WTC11 (cell line): Measurements from ENCODE around the gene ENHO. TPM values are rescaled to one million over a fixed set of nuclear protein-coding genes. Genes with fewer than 3 reads are reported as not detected.

ENCODE experiments used
- ATAC-seq: fragments of 200-7000 bp; cut with Tn5 transposase; 2 replicates; pipeline ENCODE4 v1.10.0; 2021; ENCODE audit warnings: mild to moderate bottlenecking, moderate library complexity
- CTCF ChIA-PET: fragments of 300-600 bp; sonication (Branson Sonifier 250); formaldehyde crosslinking; loops from one replicate; lab custom pipeline; 2021; ENCODE audit warnings: antibody characterized with exemption; lab: Charles Lee
- POLR2A ChIA-PET: fragments of 350-600 bp; sonication (Branson Sonifier 250); formaldehyde crosslinking; loops from one replicate; lab custom pipeline; 2021; ENCODE audit warnings: antibody characterized with exemption; lab: Charles Lee
- DNase-seq: peaks from one replicate; pipeline ENCODE4 v3.0.0; 2021; ENCODE audit warnings: low spot score
- H3K27ac Mint-ChIP-seq: 2 replicates; pipeline ENCODE4 v1.8.0; 2021; ENCODE audit warnings: mixed read lengths
- H3K27me3 Mint-ChIP-seq: 2 replicates; pipeline ENCODE4 v1.8.0; 2021; ENCODE audit warnings: low read depth, mild to moderate bottlenecking, moderate library complexity, mixed read lengths
- H3K36me3 Mint-ChIP-seq: 2 replicates; pipeline ENCODE4 v1.8.0; 2021; ENCODE audit warnings: mixed read lengths
- H3K4me1 Mint-ChIP-seq: 2 replicates; pipeline ENCODE4 v1.8.0; 2022; ENCODE audit warnings: mixed read lengths
- H3K4me3 Mint-ChIP-seq: 2 replicates; pipeline ENCODE4 v1.8.0; 2021; ENCODE audit warnings: mild to moderate bottlenecking, moderate library complexity, mixed read lengths
- H3K9me3 Mint-ChIP-seq: 2 replicates; pipeline ENCODE4 v1.8.0; 2021; ENCODE audit warnings: mixed read lengths
- ATF1 ChIP-seq: sonication (generic); formaldehyde crosslinking; IDR thresholded peaks from 2 replicates; pipeline ENCODE4 v1.8.1; 2023; ENCODE audit warnings: mild to moderate bottlenecking, moderate library complexity, missing genetic modification reagents
- CBFB ChIP-seq: sonication (generic); formaldehyde crosslinking; IDR thresholded peaks from 2 replicates; pipeline ENCODE4 v1.8.1; 2022; ENCODE audit warnings: mild to moderate bottlenecking, low read depth, missing genetic modification reagents
- FOXJ3 ChIP-seq: sonication (generic); formaldehyde crosslinking; IDR thresholded peaks from 2 replicates; pipeline ENCODE4 v1.9.0; 2021; ENCODE audit warnings: missing genetic modification reagents, mild to moderate bottlenecking, borderline replicate concordance
- HMGA2 ChIP-seq: fragments of 250-450 bp; sonication (Bioruptor Pico); IDR thresholded peaks from 2 replicates; pipeline ENCODE4 v1.4.0; 2021; ENCODE audit warnings: mild to moderate bottlenecking, moderate library complexity
- KAT7 ChIP-seq: sonication (generic); formaldehyde crosslinking; IDR thresholded peaks from 2 replicates; pipeline ENCODE4 v1.8.1; 2023; ENCODE audit warnings: missing genetic modification reagents, mild to moderate bottlenecking, borderline replicate concordance
- NFATC4 ChIP-seq: fragments of 250-450 bp; sonication (Bioruptor Pico); IDR thresholded peaks from 2 replicates; pipeline ENCODE4 v1.9.0; 2021; ENCODE audit warnings: mild to moderate bottlenecking
- PRRX2 ChIP-seq: fragments of 250-450 bp; sonication (Bioruptor Pico); IDR thresholded peaks from 2 replicates; pipeline ENCODE4 v1.8.0; 2021; ENCODE audit warnings: mild to moderate bottlenecking
- RELA ChIP-seq: sonication (generic); formaldehyde crosslinking; IDR thresholded peaks from 2 replicates; pipeline ENCODE4 v1.8.1; 2022; ENCODE audit warnings: missing genetic modification reagents, mild to moderate bottlenecking, borderline replicate concordance
- SMAD3 ChIP-seq: sonication (generic); formaldehyde crosslinking; IDR thresholded peaks from 2 replicates; pipeline ENCODE4 v1.8.0; 2022; ENCODE audit warnings: missing genetic modification reagents, mild to moderate bottlenecking, borderline replicate concordance
- TCF7 ChIP-seq: sonication (generic); formaldehyde crosslinking; IDR thresholded peaks from 2 replicates; pipeline ENCODE4 v1.8.0; 2022; ENCODE audit warnings: mild to moderate bottlenecking, low read depth, missing genetic modification reagents, moderate library complexity
- TP53 ChIP-seq: sonication (generic); formaldehyde crosslinking; IDR thresholded peaks from 2 replicates; pipeline ENCODE4 v1.8.1; 2023; ENCODE audit warnings: mild to moderate bottlenecking, missing genetic modification reagents
- ZMAT4 ChIP-seq: fragments of 250-450 bp; sonication (Bioruptor Pico); IDR thresholded peaks from 2 replicates; pipeline ENCODE4 v1.9.0; 2021; ENCODE audit warnings: mild to moderate bottlenecking
- ZNF219 ChIP-seq: sonication (generic); formaldehyde crosslinking; IDR thresholded peaks from 2 replicates; pipeline ENCODE4 v1.8.0; 2023; ENCODE audit warnings: missing genetic modification reagents, mild to moderate bottlenecking, borderline replicate concordance
- ZNF232 ChIP-seq: sonication (generic); formaldehyde crosslinking; IDR thresholded peaks from 2 replicates; pipeline ENCODE4 v1.8.0; 2022; ENCODE audit warnings: mild to moderate bottlenecking, missing genetic modification reagents
- ZNF423 ChIP-seq: fragments of 250-450 bp; sonication (Bioruptor Pico); IDR thresholded peaks from 2 replicates; pipeline ENCODE4 v2.1.2; 2022; ENCODE audit warnings: mild to moderate bottlenecking, moderate library complexity
- total RNA-seq: library from RNA; stranded (reverse); gene quantifications from 3 replicates; pipeline ENCODE4 v1.2.3, GENCODE V29; 2021
- TF ChIP-seq, protein P1 (sequence below): sonication (generic); formaldehyde crosslinking; IDR thresholded peaks from 2 replicates; pipeline ENCODE4 v1.8.0; 2022; ENCODE audit warnings: mild to moderate bottlenecking, missing genetic modification reagents
- TF ChIP-seq, protein P2 (sequence below): fragments of 250-450 bp; sonication (Bioruptor Pico); IDR thresholded peaks from 2 replicates; pipeline ENCODE4 v2.1.2; 2022; ENCODE audit warnings: mild to moderate bottlenecking, moderate library complexity
- TF ChIP-seq, protein P3 (sequence below): fragments of 250-450 bp; sonication (Bioruptor Pico); conservative IDR thresholded peaks from 2 replicates; pipeline ENCODE4 v1.9.0; 2021; ENCODE audit warnings: mild to moderate bottlenecking

The ENHO gene
- total RNA-seq, 1 experiment from 2014 or later: 28.3 TPM

GRCh38 chr9:34505370-34506120 lies 17.2 kb downstream of the ENHO start:
- no peak for ATAC-seq
- H3K4me1 Mint-ChIP-seq: peaks cover 19% of the 10 kb centered on the region
- H3K4me3 Mint-ChIP-seq: no peak overlapping the region
- DNase-seq: no peak
- H3K9me3 Mint-ChIP-seq: no peaks in the 10 kb centered on the region
- ChIA-PET CTCF (interaction anchor here (1.0 to 1.5 kb wide), 3 partner anchors 14 to 102 kb away, joined by 3 to 5 read pairs (median 4); no protein-coding TSS in a partner anchor), POLR2A (interaction anchor here (0.8 to 1.0 kb wide), 2 partner anchors 13 to 38 kb away, joined by 3 read pairs; no protein-coding TSS in a partner anchor)
- no peaks in the 10 kb centered on the region for H3K27me3 Mint-ChIP-seq
- TF ChIP-seq, protein P1, sequence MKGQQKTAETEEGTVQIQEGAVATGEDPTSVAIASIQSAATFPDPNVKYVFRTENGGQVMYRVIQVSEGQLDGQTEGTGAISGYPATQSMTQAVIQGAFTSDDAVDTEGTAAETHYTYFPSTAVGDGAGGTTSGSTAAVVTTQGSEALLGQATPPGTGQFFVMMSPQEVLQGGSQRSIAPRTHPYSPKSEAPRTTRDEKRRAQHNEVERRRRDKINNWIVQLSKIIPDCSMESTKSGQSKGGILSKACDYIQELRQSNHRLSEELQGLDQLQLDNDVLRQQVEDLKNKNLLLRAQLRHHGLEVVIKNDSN (CRISPR knock-in tag): no peak
- no peak for TF ChIP-seq HMGA2
- TF ChIP-seq TP53 (CRISPR knock-in tag): no peak
- TF ChIP-seq ZNF423 (CRISPR knock-in tag): no peak
- no peak for TF ChIP-seq PRRX2 (CRISPR knock-in tag)
- H3K36me3 Mint-ChIP-seq: no peaks in the 10 kb centered on the region
- no peak overlapping the region for H3K27ac Mint-ChIP-seq

DNA sequence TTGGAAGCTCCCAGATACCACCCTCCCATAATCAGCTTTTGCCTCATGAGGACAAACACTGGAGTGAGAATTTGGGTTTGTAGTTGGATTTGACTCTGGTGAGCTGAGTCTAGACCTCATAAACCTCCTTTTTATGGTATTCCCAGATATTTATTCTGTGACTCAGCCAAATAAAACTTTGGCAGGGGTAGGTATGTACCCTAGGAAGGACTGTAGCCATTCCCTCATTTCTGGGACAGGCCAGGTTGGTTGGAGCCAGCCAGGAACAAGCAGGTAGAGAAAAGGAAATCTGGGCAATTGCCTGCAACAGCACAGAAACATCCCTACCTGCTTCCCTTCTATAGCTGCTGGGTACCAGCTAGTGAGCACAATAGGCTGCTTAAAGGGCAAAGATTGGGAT lies 19.4 kb downstream of the ENHO start:
- DNase-seq (no peak), ATAC-seq (no peak)
- Mint-ChIP-seq H3K4me3 (no peak overlapping the region), H3K9me3 (no peaks in the 10 kb centered on the region), H3K36me3 (no peaks in the 10 kb centered on the region), H3K4me1 (peaks cover 12% of the 10 kb centered on the region), H3K27me3 (peaks cover 4% of the 10 kb centered on the region; the same call in 1 of the 2 replicates), H3K27ac (no peak overlapping the region)
- TF ChIP-seq, protein P2, sequence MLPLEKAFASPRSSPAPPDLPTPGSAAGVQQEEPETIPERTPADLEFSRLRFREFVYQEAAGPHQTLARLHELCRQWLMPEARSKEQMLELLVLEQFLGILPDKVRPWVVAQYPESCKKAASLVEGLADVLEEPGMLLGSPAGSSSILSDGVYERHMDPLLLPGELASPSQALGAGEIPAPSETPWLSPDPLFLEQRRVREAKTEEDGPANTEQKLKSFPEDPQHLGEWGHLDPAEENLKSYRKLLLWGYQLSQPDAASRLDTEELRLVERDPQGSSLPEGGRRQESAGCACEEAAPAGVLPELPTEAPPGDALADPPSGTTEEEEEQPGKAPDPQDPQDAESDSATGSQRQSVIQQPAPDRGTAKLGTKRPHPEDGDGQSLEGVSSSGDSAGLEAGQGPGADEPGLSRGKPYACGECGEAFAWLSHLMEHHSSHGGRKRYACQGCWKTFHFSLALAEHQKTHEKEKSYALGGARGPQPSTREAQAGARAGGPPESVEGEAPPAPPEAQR (CRISPR knock-in tag): no peak
- no peak for TF ChIP-seq TCF7
- no peak for TF ChIP-seq RELA (CRISPR knock-in tag)
- TF ChIP-seq, protein P3, sequence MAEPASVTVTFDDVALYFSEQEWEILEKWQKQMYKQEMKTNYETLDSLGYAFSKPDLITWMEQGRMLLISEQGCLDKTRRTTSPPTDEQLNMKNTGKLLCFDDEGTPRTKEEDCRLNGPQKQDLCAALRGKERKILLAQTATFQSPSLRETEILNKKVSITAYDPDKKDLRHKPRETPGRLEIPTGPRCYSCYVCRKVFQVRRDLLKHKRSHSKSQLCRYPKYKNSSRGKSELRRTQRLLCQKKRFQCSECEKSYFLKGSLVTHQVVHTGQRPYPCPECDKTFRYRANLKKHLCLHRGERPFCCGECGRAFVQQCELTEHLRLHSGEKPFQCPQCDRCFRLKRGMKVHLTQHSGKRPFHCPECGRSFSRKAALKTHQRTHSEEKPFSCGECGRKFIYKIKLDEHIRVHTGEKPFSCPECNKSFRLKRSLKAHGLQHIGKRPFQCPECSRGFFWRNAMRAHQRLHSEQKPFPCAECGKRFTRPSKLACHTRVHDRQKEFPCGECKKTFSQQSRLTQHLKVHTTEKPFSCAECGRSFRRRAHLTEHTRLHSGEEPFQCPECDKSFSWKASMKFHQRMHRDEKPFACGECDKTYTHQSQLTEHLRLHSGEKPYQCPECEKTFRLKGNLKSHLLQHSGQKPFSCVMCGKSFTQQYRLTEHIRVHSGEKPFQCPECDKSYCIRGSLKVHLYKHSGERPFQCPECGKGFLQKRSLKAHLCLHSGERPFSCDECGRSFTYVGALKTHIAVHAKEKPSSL (CRISPR knock-in tag): no peak
- no peak for TF ChIP-seq SMAD3 (CRISPR knock-in tag)
- no peak for TF ChIP-seq HMGA2
- TF ChIP-seq KAT7 (CRISPR knock-in tag): no peak
- TF ChIP-seq ZNF232 (CRISPR knock-in tag): no peak
- TF ChIP-seq ZMAT4: no peak
- TF ChIP-seq NFATC4 (CRISPR knock-in tag): no peak
- TF ChIP-seq CBFB: no peak
- TF ChIP-seq ZNF219 (CRISPR knock-in tag): no peak
- TF ChIP-seq ATF1: no peak
- ChIA-PET POLR2A (no interaction called here), CTCF (interaction anchor here (0.8 to 3.6 kb wide), 14 partner anchors 7 to 131 kb away, joined by 3 to 41 read pairs (median 9); partner anchors contain the start of genes DNAI1, ENHO and FAM219A)

- Mint-ChIP-seq H3K4me3 (no peak overlapping the region), H3K9me3 (no peaks in the 10 kb centered on the region), H3K27ac (no peak overlapping the region), H3K27me3 (peaks cover 4% of the 10 kb centered on the region; the same call in 1 of the 2 replicates), H3K4me1 (peaks cover 12% of the 10 kb centered on the region), H3K36me3 (no peaks in the 10 kb centered on the region)
- POLR2A ChIA-PET: no interaction called here
- TF ChIP-seq TP53 (CRISPR knock-in tag) (no peak), TCF7 (no peak), FOXJ3 (CRISPR knock-in tag) (no peak)
- TF ChIP-seq, all 79 proteins: peak for 0
- DNase-seq (no peak), ATAC-seq (no peak)
- CTCF ChIA-PET: interaction anchor here (0.8 to 3.6 kb wide), 16 partner anchors 8 to 132 kb away, joined by 3 to 41 read pairs (median 13); partner anchors contain the start of genes DNAI1, ENHO and FAM219A
Observed at GRCh38 chr9:34502891-34503290, 19.9 kb downstream of the ENHO start.
